GM18499 (cell line): ENCODE measurements around the gene TOR1AIP2.
A peak's percentile ranks its signal among the peaks of the same experiment; 100 is the strongest.
"Not testable (repeated sequence)": the region's sequence is repeated elsewhere in the genome, so short reads cannot be mapped to it uniquely, and the experiment has no call there.

Experiments used
- ATAC-seq: cut with Tn5 transposase; IDR thresholded peaks from one replicate; pipeline ENCODE4 v1.9.1; 2021; ENCODE audit warnings: moderate number of reproducible peaks; ENCODE audit not compliant: insufficient read depth, unreplicated experiment

The TOR1AIP2 gene

DNA sequence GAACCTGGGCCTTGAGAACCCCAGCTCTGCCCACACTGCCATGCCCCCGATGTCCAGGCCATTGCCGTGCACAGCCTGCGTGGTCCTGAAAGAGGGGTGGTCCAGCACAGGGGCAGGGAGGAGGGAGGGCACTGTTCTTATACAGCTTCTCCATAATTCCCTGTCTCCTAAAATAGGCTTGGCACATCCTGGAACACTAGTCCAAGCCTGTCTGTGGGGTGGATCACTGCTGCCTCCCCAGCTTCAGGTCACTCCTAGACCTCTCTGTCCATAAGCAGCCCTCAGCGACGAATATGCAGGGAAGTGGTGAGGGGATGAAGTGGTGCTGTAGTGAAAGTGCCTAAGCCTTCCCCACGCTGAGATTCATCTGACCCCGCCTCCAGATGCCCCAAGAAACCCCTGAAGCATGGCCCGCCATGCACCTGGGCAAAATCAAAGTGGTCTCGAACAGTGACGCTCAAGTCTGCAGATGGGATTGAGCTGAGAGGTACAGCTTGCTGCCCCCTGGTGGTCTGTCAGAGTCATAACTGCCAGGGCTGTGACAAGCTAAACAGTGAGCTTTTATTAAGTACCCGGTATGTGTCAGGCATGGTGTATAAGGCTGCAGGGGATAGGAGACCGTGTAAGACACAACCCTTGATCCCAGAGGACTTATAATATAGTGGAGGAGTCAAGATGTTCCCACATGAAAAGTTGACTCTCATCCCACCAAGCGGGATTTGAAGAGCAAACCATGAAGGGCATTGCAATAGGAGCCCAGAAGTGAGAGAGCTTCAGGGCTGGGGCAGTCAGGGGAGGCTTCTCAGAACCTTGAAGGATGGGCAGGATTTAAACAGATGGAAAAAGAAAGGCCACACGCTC lies 67.9 kb downstream of the TOR1AIP2 start:
- peak; percentile 46 for ATAC-seq

- no peak for ATAC-seq
Observed at GRCh38 chr1:179808503-179808902, 69.1 kb downstream of the TOR1AIP2 start.

- ATAC-seq, result no peak
Observed at GRCh38 chr1:179807691-179808485, 69.7 kb downstream of the TOR1AIP2 start.

GRCh38 chr1:179807291-179807690 lies 70.3 kb downstream of the TOR1AIP2 start:
- no peak for ATAC-seq

- no peak for ATAC-seq
Observed at GRCh38 chr1:179806333-179806732, 71.3 kb downstream of the TOR1AIP2 start.

- ATAC-seq, result no peak
Observed at GRCh38 chr1:179805291-179806195, 72.1 kb downstream of the TOR1AIP2 start.

- ATAC-seq, result not testable (repeated sequence)
Observed at GRCh38 chr1:179804417-179804816, 73.2 kb downstream of the TOR1AIP2 start.

GRCh38 chr1:179803918-179804317 lies 73.7 kb downstream of the TOR1AIP2 start:
- no peak for ATAC-seq

DNA sequence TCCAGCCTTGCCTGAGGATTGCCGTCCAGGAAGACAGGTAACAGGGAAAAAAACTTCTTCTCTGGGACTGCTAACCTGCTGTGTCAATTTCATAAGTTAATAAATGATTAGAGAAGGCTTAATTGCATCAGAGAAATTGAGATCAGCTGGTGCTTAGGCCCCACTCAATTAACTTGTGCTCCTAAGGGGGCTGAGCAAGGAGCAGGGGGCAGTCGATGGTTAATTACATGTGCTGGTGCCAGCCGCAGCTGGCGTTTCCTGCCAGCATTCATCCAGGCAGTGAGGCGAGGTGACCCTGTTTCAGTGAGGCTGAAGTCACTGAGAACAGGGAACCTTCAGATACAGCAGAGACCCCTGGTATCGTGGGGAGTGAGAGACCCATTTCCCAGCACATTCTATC lies 74.5 kb downstream of the TOR1AIP2 start:
- ATAC-seq, result no peak

- ATAC-seq, result no peak
Observed at GRCh38 chr1:179800481-179800880, 77.1 kb downstream of the TOR1AIP2 start.

- no peak for ATAC-seq
Observed at GRCh38 chr1:179798864-179799516, 78.6 kb downstream of the TOR1AIP2 start.

DNA sequence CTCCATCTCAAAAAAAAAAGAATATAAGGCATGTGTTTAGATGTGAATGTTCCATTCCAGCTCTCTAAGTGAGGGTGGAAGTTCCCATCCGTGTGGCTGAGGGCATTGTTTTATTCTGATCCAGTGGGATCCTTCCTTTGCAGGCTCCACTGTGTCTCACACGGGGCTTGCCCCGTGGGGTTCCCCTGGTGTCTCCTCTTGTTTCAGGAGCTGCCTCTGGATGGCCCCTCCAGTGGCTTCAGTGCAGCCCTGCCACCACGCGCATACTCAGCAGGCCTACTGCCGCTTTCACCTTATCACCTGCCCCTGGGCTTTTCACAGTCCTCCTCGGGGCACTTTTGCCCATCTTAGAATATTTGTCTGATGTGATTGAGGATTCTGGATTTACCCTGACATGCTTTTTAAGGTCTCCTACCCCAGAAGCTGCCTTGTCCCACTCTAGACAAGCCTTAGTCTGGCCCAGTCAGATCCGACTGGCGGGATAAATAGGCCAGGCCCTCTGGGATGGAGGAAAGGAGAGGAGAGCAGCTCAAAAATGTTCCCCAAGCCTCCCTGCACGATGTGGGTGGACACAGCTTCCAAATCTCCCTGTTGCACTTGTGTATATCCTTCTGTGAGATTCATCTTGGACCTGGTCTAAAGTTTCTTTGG lies 79.3 kb downstream of the TOR1AIP2 start:
- ATAC-seq, result no peak

DNA sequence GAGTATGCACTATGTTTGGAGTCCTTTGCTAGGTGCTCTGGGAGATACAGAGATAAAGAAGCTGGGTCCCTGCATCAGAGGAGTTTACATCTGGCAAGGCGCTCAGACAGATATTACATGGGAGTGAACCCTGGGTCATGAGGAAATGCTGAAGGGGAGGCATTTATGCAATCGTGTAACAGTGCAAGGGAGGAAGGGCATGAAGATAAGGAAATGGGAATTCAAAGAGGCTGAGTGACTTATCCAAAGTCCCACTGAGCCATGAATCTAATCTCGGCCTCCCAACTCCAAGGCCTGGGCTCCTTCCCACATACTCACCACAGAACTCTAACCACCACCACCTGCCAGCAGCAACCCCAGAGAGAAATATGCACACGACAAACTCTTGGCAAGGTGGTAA lies 82.9 kb downstream of the TOR1AIP2 start:
- ATAC-seq, result no peak

DNA sequence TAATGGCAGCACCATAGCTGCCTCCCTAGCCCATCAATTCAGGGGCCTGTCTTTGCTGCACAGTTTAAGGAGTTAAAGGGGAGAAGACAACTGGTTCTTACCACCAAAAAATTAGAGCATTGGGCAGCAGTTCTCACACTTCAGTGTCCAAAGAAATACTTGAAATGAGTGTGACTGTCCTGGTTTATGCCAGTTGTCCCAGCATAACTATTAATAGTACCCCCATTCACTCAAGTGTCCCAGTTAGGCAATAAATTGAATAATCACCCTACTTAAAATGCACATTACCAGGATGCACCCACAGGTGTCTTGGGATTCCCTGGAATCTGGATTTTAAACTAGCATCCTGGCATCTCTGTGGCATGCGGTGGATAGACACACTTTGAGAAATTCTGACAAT lies 83.5 kb downstream of the TOR1AIP2 start:
- ATAC-seq, result no peak

DNA sequence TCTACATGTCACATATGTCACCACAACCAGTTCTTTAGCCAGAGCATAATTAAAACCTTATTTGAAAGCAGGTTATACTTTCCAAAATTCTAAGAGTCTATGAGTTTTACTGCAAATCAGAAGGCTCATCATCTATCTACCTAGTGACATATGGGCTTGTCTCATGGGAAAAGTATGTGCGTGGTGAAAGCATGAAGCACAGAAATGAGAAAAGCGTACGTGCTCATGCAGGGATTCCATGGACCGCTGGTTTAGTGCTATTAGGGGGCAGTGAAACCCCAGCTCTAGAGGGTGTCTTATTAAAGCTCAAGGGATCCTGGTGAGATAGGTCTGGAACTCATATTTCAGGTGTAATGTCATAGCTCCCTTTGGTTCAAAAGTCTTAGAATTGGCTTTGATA lies 84.3 kb downstream of the TOR1AIP2 start:
- ATAC-seq, result no peak
